Measurements from ENCODE around the gene BICD1.
"Not testable (repeated sequence)": the region's sequence is repeated elsewhere in the genome, so short reads cannot be mapped to it uniquely, and the experiment has no call there.

The BICD1 gene

GRCh38 chr12:32196250-32197198 lies 89.9 kb downstream of the BICD1 start:
- DNase-seq: no peak

- DNase-seq: no peak
These were observed 90.8 kb downstream of the BICD1 start for GRCh38 chr12:32197421-32197820.

- no peak for DNase-seq
These were observed 91.9 kb downstream of the BICD1 start for GRCh38 chr12:32198555-32198954.

GRCh38 chr12:32201096-32201495 lies 94.4 kb downstream of the BICD1 start:
- no peak for DNase-seq

- DNase-seq: no peak
These were observed 95.3 kb downstream of the BICD1 start for GRCh38 chr12:32201976-32202375.

GRCh38 chr12:32205731-32206130 lies 99.1 kb downstream of the BICD1 start:
- DNase-seq: no peak

- no peak for DNase-seq
These were observed 101.7 kb downstream of the BICD1 start for GRCh38 chr12:32208355-32208754.

GRCh38 chr12:32211066-32211899 lies 104.6 kb downstream of the BICD1 start:
- DNase-seq: no peak

GRCh38 chr12:32211900-32212156 lies 105.2 kb downstream of the BICD1 start:
- DNase-seq: peak; percentile 16 to 46

GRCh38 chr12:32214723-32215122 lies 108.1 kb downstream of the BICD1 start:
- no peak for DNase-seq

- no peak for DNase-seq
These were observed 111.0 kb downstream of the BICD1 start for GRCh38 chr12:32217354-32218310.

GRCh38 chr12:32223941-32224340 lies 117.3 kb downstream of the BICD1 start:
- DNase-seq: no peak

- no peak for DNase-seq
These were observed 120.1 kb downstream of the BICD1 start for GRCh38 chr12:32226768-32227167.

- no peak for DNase-seq
These were observed 123.4 kb downstream of the BICD1 start for GRCh38 chr12:32229971-32230612.

- DNase-seq: peak; percentile 2 to 29
These were observed 124.0 kb downstream of the BICD1 start for GRCh38 chr12:32230613-32230993.

- DNase-seq: not testable (repeated sequence)
These were observed 124.7 kb downstream of the BICD1 start for GRCh38 chr12:32231361-32231760.

- no peak for DNase-seq
These were observed 126.9 kb downstream of the BICD1 start for GRCh38 chr12:32233568-32233967.

- no peak for DNase-seq
These were observed 128.6 kb downstream of the BICD1 start for GRCh38 chr12:32235251-32235650.

- DNase-seq: no peak
These were observed 133.5 kb downstream of the BICD1 start for GRCh38 chr12:32240162-32240561.

- DNase-seq: no peak
These were observed 134.2 kb downstream of the BICD1 start for GRCh38 chr12:32240831-32241230.

- DNase-seq: no peak
These were observed 136.0 kb downstream of the BICD1 start for GRCh38 chr12:32242641-32243040.

- no peak for DNase-seq
These were observed 141.9 kb downstream of the BICD1 start for GRCh38 chr12:32248441-32249140.

Measured in NCI-H526 (cell line).